Measurements from ENCODE around the gene ARID1B.

GRCh38 chr6:156862711-156863110 lies 85.5 kb downstream of the ARID1B start:
- TF ChIP-seq CTCF (IDR thresholded peaks at IDR 0.05) (no peak), POLR2A (IDR thresholded peaks at IDR 0.05) (no peak)
